IMR-90 (cell line): Measurements from ENCODE around the gene RETREG1. TPM values are rescaled to one million over a fixed set of nuclear protein-coding genes. Genes with fewer than 3 reads are reported as not detected.
A peak's percentile ranks its signal among the peaks of the same experiment; 100 is the strongest.

ENCODE experiments used
- ATAC-seq: fragments of 200-7000 bp; cut with Tn5 transposase; 2 replicates; pipeline ENCODE4 v1.9.1; 2020; ENCODE audit warnings: low read depth, mild to moderate bottlenecking, moderate library complexity
- BruUV-seq: library from RNA; stranded (reverse); fragments of 400-500 nt; replicated peaks from 2 replicates; lab custom pipeline; 2021; lab: Mats Ljungman, UMichigan
- CTCF ChIA-PET: fragments of 300-600 bp; formaldehyde crosslinking; extraction: SDS; loops from one replicate; lab custom pipeline; 2021; ENCODE audit warnings: antibody characterized with exemption; lab: Yijun Ruan, JAX
- POLR2A ChIA-PET: fragments of 300-600 bp; sonication (Branson Sonifier 250); formaldehyde crosslinking; loops from one replicate; lab custom pipeline; 2022; ENCODE audit warnings: antibody characterized with exemption; ENCODE audit not compliant: unreplicated experiment; lab: Charles Lee
- DNase-seq: peaks from one replicate; pipeline ENCODE4 v3.0.0; 2013
- H2AFZ ChIP-seq: replicated peaks from 2 replicates; pipeline ENCODE3; 2013; ENCODE audit warnings: low read length, mild to moderate bottlenecking; ENCODE audit not compliant: poor library complexity
- H2AK5ac ChIP-seq: 2 replicates; pipeline ENCODE4 v1.6.1; 2013; ENCODE audit warnings: low read depth, low read length, inconsistent platforms
- H2AK9ac ChIP-seq: replicated peaks from 2 replicates; pipeline ENCODE3; 2013; ENCODE audit warnings: mild to moderate bottlenecking, low read depth, low read length, moderate library complexity; ENCODE audit not compliant: poor library complexity
- H2BK120ac ChIP-seq: 2 replicates; pipeline ENCODE4 v1.6.1; 2013; ENCODE audit warnings: low read depth, low read length, inconsistent platforms
- H2BK15ac ChIP-seq: 3 replicates; pipeline ENCODE4 v1.6.1; 2013; ENCODE audit warnings: low read depth, low read length, inconsistent platforms
- H2BK20ac ChIP-seq: 2 replicates; pipeline ENCODE4 v1.6.1; 2013; ENCODE audit warnings: low read depth, mild to moderate bottlenecking, inconsistent platforms, low read length, moderate library complexity
- H2BK5ac ChIP-seq: 2 replicates; pipeline ENCODE4 v1.6.1; 2013; ENCODE audit warnings: mild to moderate bottlenecking, low read depth, low read length, inconsistent platforms; ENCODE audit not compliant: poor library complexity, severe bottlenecking
- H3K14ac ChIP-seq: replicated peaks from 2 replicates; pipeline ENCODE4 v1.6.1; 2013; ENCODE audit warnings: low read depth, low read length, inconsistent platforms
- H3K18ac ChIP-seq: 2 replicates; pipeline ENCODE4 v1.6.1; 2013; ENCODE audit warnings: low read depth, low read length, control low read depth
- H3K23ac ChIP-seq: 2 replicates; pipeline ENCODE4 v1.6.1; 2013; ENCODE audit warnings: low read depth, low read length, inconsistent platforms
- H3K27ac ChIP-seq: 2 replicates; pipeline ENCODE4 v1.5.1; 2013; ENCODE audit warnings: mild to moderate bottlenecking, control low read depth, low read length; ENCODE audit not compliant: insufficient read depth
- H3K27me3 ChIP-seq: 2 replicates; pipeline ENCODE4 v1.6.1; 2013; ENCODE audit warnings: low read length; ENCODE audit not compliant: control insufficient read depth, insufficient read depth
- H3K36me3 ChIP-seq: 2 replicates; pipeline ENCODE4 v1.6.1; 2013; ENCODE audit warnings: low read length, mixed read lengths; ENCODE audit not compliant: control insufficient read depth, insufficient read depth
- H3K4ac ChIP-seq: 2 replicates; pipeline ENCODE4 v1.6.1; 2013; ENCODE audit warnings: low read depth, low read length, inconsistent platforms
- H3K4me1 ChIP-seq: 2 replicates; pipeline ENCODE4 v1.6.1; 2013; ENCODE audit warnings: low read length, mixed read lengths; ENCODE audit not compliant: control insufficient read depth, insufficient read depth
- H3K4me2 ChIP-seq: 2 replicates; pipeline ENCODE4 v1.6.1; 2013; ENCODE audit warnings: low read depth, mild to moderate bottlenecking, control low read depth, low read length, moderate library complexity
- H3K4me3 ChIP-seq: 2 replicates; pipeline ENCODE4 v1.5.1; 2013; ENCODE audit warnings: low read depth, mild to moderate bottlenecking, control low read depth, low read length, moderate library complexity; ENCODE audit not compliant: insufficient read depth
- H3K56ac ChIP-seq: 2 replicates; pipeline ENCODE4 v1.6.1; 2013; ENCODE audit warnings: low read length, inconsistent platforms; ENCODE audit not compliant: insufficient read depth; ENCODE audit errors: extremely low read depth
- H3K79me1 ChIP-seq, 2 experiments: 2 replicates each; pipeline ENCODE4 v1.6.1; 2013; ENCODE audit warnings: low read length in 2 of 2, inconsistent platforms in 1 of 2, low read depth in 1 of 2
- H3K9ac ChIP-seq: 2 replicates; pipeline ENCODE4 v1.6.1; 2013; ENCODE audit warnings: low read depth, low read length, control low read depth
- H3K9me1 ChIP-seq: 2 replicates; pipeline ENCODE4 v1.6.1; 2013; ENCODE audit warnings: low read length, inconsistent platforms; ENCODE audit not compliant: insufficient read depth
- H3K9me3 ChIP-seq: 2 replicates; pipeline ENCODE4 v1.6.1; 2013; ENCODE audit warnings: low read length; ENCODE audit not compliant: control insufficient read depth, insufficient read depth
- H4K20me1 ChIP-seq: 2 replicates; pipeline ENCODE4 v1.6.1; 2013; ENCODE audit warnings: low read length, inconsistent platforms; ENCODE audit not compliant: insufficient read depth
- H4K5ac ChIP-seq: 2 replicates; pipeline ENCODE4 v1.6.1; 2013; ENCODE audit warnings: mild to moderate bottlenecking, low read depth, low read length, control low read depth
- H4K8ac ChIP-seq, 2 experiments: 2 replicates each; pipeline ENCODE4 v1.6.1; 2013; ENCODE audit warnings: low read depth in 2 of 2, low read length in 2 of 2, control low read depth in 1 of 2, inconsistent platforms in 1 of 2
- H4K91ac ChIP-seq: 2 replicates; pipeline ENCODE4 v1.6.1; 2013; ENCODE audit warnings: low read depth, low read length, inconsistent platforms; ENCODE audit not compliant: insufficient read depth
- BHLHE40 ChIP-seq: fragments of 150-350 bp; IDR thresholded peaks from 2 replicates; pipeline ENCODE4 v1.6.1; 2016; ENCODE audit warnings: mild to moderate bottlenecking, low read depth, low read length
- CEBPB ChIP-seq: IDR thresholded peaks from 2 replicates; pipeline ENCODE4 v1.6.1; 2012; ENCODE audit warnings: low read depth, low read length, improper control_type of control experiment
- CHD1 ChIP-seq: IDR thresholded peaks from 2 replicates; pipeline ENCODE4 v1.6.1; 2012; ENCODE audit warnings: low read depth, low read length, improper control_type of control experiment
- FOS ChIP-seq: fragments of 150-350 bp; IDR thresholded peaks from 2 replicates; pipeline ENCODE4 v1.6.1; 2016; ENCODE audit warnings: low read depth, low read length
- NFE2L2 ChIP-seq: fragments of 150-350 bp; IDR thresholded peaks from 2 replicates; pipeline ENCODE4 v1.6.1; 2016; ENCODE audit warnings: low read depth, mild to moderate bottlenecking, low read length
- POLR2A ChIP-seq: IDR thresholded peaks from 2 replicates; pipeline ENCODE4 v1.6.1; 2012; ENCODE audit warnings: mild to moderate bottlenecking, low read depth, low read length
- RAD21 ChIP-seq: IDR thresholded peaks from 2 replicates; pipeline ENCODE4 v1.6.1; 2012; ENCODE audit warnings: low read length, improper control_type of control experiment
- RCOR1 ChIP-seq: IDR thresholded peaks from 2 replicates; pipeline ENCODE4 v1.6.1; 2012; ENCODE audit warnings: mild to moderate bottlenecking, low read length, improper control_type of control experiment; ENCODE audit not compliant: insufficient replicate concordance
- SMC3 ChIP-seq: fragments of 150-350 bp; IDR thresholded peaks from 2 replicates; pipeline ENCODE4 v1.6.1; 2016; ENCODE audit warnings: low read depth, mild to moderate bottlenecking, antibody characterized with exemption, low read length, moderate library complexity
- WGBS, 2 experiments: methylation state at CpG; one replicate each; pipeline versions ENCODE4 v1.1.5 to v1.1.7; 2013; ENCODE audit warnings: missing lambda C conversion rate in 2 of 2; ENCODE audit not compliant: insufficient read length in 1 of 2; ENCODE audit errors: extremely low coverage in 2 of 2; 5-methylcytosine and 5-hydroxymethylcytosine counted together
- dilution Hi-C: fragments of 300-500 bp; cut with HindIII; formaldehyde crosslinking; loops from one replicate; pipeline ENCODE4 v1.14.3; 2018; ENCODE audit warnings: low sequenced_read_pairs; ENCODE audit not compliant: unreplicated experiment
- in situ Hi-C: fragments of 300-500 bp; cut with MboI; formaldehyde crosslinking; loops from 3 replicates; pipeline ENCODE4 v1.14.3; 2019; ENCODE audit warnings: low sequenced_read_pairs, inconsistent platforms, mixed read lengths
- intact Hi-C: fragments of 100-400 bp; cut with micrococcal nuclease; formaldehyde crosslinking; loops from 2 replicates; pipeline ENCODE4 v1.10.0; 2022
- polyA plus RNA-seq, 3 experiments: library from polyadenylated mRNA; depleted of rRNA; stranded (reverse); fragments of >200 nt; gene quantifications; 2 replicates each; pipeline ENCODE4 v1.2.3, GENCODE V29; 2012; ENCODE audit warnings: low replicate concordance in 1 of 3
- total RNA-seq: library from RNA; depleted of rRNA; stranded (reverse); fragments of >200 nt; gene quantifications from 2 replicates; pipeline ENCODE4 v1.2.3, GENCODE V29; 2012
- TF ChIP-seq, protein P1 (sequence below): fragments of 150-350 bp; IDR thresholded peaks from 2 replicates; pipeline ENCODE4 v1.6.1; 2017; ENCODE audit warnings: mild to moderate bottlenecking, antibody characterized with exemption, low read length, low read depth

The RETREG1 gene
- total and polyA plus RNA-seq, 2 of the 4 experiments (the other 2 are of a cell fraction), result not detected

DNA sequence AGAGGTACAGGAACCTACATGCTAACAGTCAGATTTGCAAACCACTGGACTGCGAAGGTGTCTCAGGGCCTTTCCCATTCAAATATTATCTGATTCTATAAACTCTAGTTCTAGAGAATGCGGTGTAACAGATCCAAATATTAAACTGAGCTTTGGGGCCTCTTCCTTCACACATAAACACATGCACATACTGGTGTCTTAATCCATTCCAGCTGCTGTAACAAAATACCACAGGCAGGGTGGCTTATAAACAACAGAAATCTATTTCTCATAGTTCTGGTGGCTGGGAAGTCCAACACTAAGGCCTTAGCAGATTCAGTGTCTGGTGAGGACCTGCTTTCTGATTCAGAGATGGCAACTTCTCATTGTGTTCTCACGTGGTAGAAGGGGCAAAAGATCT lies 30.2 kb downstream of the RETREG1 start:
- DNase-seq, result no peak
- Histone ChIP-seq H2AK9ac (no peak overlapping the region), H4K20me1 (no peaks in the 10 kb centered on the region), H3K23ac (no peak overlapping the region), H3K4me3 (no peak overlapping the region), H3K18ac (no peak overlapping the region), H4K8ac (no peak overlapping the region), H4K91ac (no peak overlapping the region), H3K9me3 (peaks cover 3% of the 10 kb centered on the region; the same call in 1 of the 2 replicates), H3K4me1 (no peaks in the 10 kb centered on the region), H2BK120ac (no peak overlapping the region), H2AK5ac (no peak overlapping the region), H3K9me1 (no peaks in the 10 kb centered on the region; the same call in 1 of the 2 replicates), H2BK15ac (no peak overlapping the region), H3K27me3 (peaks cover 13% of the 10 kb centered on the region), H3K36me3 (no peaks in the 10 kb centered on the region), H3K79me1 (no peaks in the 10 kb centered on the region), H2BK5ac (no peak overlapping the region), H4K5ac (no peak overlapping the region), H3K4me2 (no peak overlapping the region), H3K14ac (no peak overlapping the region), H3K4ac (no peak overlapping the region), H2AFZ (no peak overlapping the region), H3K27ac (no peak overlapping the region), H3K56ac (no peak overlapping the region), H2BK20ac (no peak overlapping the region), H3K9ac (no peak overlapping the region)
- in situ Hi-C loops (no loop called here), dilution Hi-C loops (no loop called here), intact Hi-C loops (no loop called here)
- TF ChIP-seq, protein P1, sequence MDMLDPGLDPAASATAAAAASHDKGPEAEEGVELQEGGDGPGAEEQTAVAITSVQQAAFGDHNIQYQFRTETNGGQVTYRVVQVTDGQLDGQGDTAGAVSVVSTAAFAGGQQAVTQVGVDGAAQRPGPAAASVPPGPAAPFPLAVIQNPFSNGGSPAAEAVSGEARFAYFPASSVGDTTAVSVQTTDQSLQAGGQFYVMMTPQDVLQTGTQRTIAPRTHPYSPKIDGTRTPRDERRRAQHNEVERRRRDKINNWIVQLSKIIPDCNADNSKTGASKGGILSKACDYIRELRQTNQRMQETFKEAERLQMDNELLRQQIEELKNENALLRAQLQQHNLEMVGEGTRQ, result no peak
- TF ChIP-seq SMC3 (no peak), FOS (no peak), RAD21 (no peak), RCOR1 (no peak), CEBPB (no peak), CHD1 (no peak), BHLHE40 (no peak), NFE2L2 (no peak), POLR2A (no peak)
- WGBS, 2 experiments, result no CpG with 5 or more reads among the region's 3 CpGs
- POLR2A ChIA-PET, result no interaction called here
- CTCF ChIA-PET, result no interaction called here
- BruUV-seq, result no TSS peak
- ATAC-seq, result peak; percentile 24; the same call in 1 of the 2 replicates
